ENCODE measurements around the gene SND1. TPM values are rescaled to one million over a fixed set of nuclear protein-coding genes. Genes with fewer than 3 reads are reported as not detected.

The SND1 gene
- total RNA-seq, 1 donor from 2014 or later: 85.9 TPM

DNA sequence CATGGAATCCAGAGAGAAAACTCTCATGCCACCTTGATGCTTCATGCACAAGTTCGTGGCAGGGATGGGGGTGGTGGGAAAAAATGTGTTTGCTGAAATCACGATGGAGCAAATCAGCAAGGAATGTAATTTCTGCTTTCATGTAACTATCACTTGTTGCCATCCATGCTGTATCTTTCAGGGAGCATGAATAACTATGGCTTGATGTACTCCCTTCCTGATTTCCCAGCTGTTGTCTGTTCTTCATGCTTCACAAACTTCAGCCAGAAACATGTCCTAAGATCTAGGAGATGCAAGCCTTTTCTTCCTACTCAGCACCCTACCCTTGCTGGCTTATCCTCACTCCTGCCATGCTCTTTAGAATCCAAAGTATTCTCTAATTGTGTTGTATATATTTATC lies 315.3 kb downstream of the SND1 start:
- Histone ChIP-seq H3K9me3 (no peaks in the 10 kb centered on the region), H3K4me3 (no peak overlapping the region), H3K27ac (no peak overlapping the region), H3K4me1 (no peaks in the 10 kb centered on the region), H3K36me3 (no peaks in the 10 kb centered on the region), H3K27me3 (no peaks in the 10 kb centered on the region)
- DNase-seq (ENCODE audit: extremely low spot score in 2 of 2): no peak
- TF ChIP-seq, protein P1, sequence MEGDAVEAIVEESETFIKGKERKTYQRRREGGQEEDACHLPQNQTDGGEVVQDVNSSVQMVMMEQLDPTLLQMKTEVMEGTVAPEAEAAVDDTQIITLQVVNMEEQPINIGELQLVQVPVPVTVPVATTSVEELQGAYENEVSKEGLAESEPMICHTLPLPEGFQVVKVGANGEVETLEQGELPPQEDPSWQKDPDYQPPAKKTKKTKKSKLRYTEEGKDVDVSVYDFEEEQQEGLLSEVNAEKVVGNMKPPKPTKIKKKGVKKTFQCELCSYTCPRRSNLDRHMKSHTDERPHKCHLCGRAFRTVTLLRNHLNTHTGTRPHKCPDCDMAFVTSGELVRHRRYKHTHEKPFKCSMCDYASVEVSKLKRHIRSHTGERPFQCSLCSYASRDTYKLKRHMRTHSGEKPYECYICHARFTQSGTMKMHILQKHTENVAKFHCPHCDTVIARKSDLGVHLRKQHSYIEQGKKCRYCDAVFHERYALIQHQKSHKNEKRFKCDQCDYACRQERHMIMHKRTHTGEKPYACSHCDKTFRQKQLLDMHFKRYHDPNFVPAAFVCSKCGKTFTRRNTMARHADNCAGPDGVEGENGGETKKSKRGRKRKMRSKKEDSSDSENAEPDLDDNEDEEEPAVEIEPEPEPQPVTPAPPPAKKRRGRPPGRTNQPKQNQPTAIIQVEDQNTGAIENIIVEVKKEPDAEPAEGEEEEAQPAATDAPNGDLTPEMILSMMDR (IDR thresholded peaks at IDR 0.05): no peak
- TF ChIP-seq POLR2AphosphoS5 (IDR thresholded peaks at IDR 0.05; ENCODE audit: insufficient read depth in 1 of 2, low read depth in 1 of 2) (no peak), POLR2A (IDR thresholded peaks at IDR 0.05) (no peak)
- intact Hi-C loops (cut with DNase I): no loop called here

DNA sequence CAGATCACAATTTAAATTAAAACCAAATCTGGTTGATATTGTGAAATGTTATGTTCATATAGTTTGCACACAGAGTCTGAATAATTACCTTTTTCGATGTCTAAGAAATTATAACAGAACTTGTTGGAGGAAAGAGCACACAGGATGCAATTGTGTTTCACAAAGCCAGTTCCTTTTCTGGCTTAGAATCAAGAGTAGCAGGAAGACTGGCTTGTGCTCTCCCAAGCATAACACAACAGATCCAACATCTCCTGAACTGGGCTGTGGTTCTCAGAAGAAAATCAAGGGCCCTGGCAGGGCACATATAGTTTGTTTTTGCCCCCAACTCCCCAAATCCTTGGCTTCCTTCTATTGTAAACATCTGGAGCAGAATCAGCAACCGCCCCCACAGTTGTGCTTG lies 316.6 kb downstream of the SND1 start:
- H3K4me3 ChIP-seq: no peak overlapping the region
- H3K4me1 ChIP-seq: no peaks in the 10 kb centered on the region
- no peaks in the 10 kb centered on the region for H3K9me3 ChIP-seq
- H3K36me3 ChIP-seq: no peaks in the 10 kb centered on the region
- intact Hi-C loops (cut with DNase I): no loop called here
- TF ChIP-seq, protein P1 (IDR thresholded peaks at IDR 0.05): no peak
- no peak for TF ChIP-seq POLR2A (IDR thresholded peaks at IDR 0.05)
- no peak for TF ChIP-seq POLR2AphosphoS5 (IDR thresholded peaks at IDR 0.05; ENCODE audit: insufficient read depth in 1 of 2, low read depth in 1 of 2)
- no peak for DNase-seq (ENCODE audit: extremely low spot score in 2 of 2)
- H3K27me3 ChIP-seq: no peaks in the 10 kb centered on the region
- no peak overlapping the region for H3K27ac ChIP-seq

DNA sequence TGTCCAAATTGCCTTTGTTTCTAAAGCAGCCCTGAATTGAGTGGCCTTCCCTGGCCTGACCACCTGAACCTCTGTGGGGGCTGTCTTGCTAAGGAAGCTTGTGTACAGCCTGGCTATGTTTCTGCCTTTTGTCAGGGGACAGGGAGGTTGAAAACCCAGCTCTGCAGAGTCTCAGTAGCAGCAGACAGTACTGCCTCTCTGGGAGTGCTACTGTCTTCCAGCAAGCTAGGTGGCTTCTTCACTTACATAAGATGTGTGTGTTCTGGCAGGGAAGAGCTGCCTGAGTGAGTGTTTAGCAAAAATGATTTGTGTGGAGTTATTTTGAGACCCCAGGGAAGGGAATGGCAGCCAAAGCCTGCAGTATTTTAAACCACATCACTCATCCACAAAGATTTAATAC lies 321.8 kb downstream of the SND1 start:
- no peaks in the 10 kb centered on the region for H3K4me1 ChIP-seq
- H3K27ac ChIP-seq: no peak overlapping the region
- TF ChIP-seq POLR2AphosphoS5 (IDR thresholded peaks at IDR 0.05; ENCODE audit: insufficient read depth in 1 of 2, low read depth in 1 of 2): no peak
- TF ChIP-seq, protein P1 (IDR thresholded peaks at IDR 0.05): no peak
- TF ChIP-seq POLR2A (IDR thresholded peaks at IDR 0.05): no peak
- no peak for DNase-seq (ENCODE audit: extremely low spot score in 2 of 2)
- no peaks in the 10 kb centered on the region for H3K36me3 ChIP-seq
- H3K27me3 ChIP-seq: no peaks in the 10 kb centered on the region
- no peaks in the 10 kb centered on the region for H3K9me3 ChIP-seq
- intact Hi-C loops (cut with DNase I): no loop called here
- H3K4me3 ChIP-seq: no peak overlapping the region

DNA sequence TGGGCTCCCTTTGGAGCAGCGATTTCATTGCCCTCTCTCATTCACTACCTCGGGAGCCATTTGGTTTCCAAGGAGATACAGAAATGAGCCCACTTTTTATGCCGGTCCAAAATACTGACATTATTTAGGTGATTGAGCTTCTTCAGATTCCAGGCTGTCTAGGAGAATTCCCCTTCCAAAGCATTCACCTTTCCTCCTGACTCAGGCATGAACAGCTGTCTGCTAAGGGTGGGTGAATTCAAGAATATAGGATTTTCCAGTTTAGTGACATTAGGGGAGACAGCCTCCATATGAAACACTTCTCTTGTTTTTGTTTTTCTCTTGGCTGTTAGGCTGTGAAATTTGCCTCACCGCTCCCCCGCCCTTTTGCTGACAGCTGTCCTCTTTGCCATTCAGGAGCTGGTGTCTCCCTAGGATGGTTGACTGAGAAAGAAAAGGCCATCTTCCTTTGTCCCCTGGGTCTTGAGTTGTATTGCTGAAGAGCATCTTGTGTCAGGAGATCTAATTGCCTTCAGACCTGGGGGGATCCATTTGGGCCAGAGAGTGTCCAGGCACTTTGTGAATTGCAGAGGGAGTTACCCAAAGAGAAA lies 322.5 kb downstream of the SND1 start:
- Histone ChIP-seq H3K27ac (no peak overlapping the region), H3K4me1 (no peaks in the 10 kb centered on the region), H3K4me3 (no peak overlapping the region), H3K9me3 (no peaks in the 10 kb centered on the region), H3K27me3 (no peaks in the 10 kb centered on the region), H3K36me3 (no peaks in the 10 kb centered on the region)
- intact Hi-C loops (cut with DNase I): no loop called here
- TF ChIP-seq POLR2AphosphoS5 (IDR thresholded peaks at IDR 0.05; ENCODE audit: insufficient read depth in 1 of 2, low read depth in 1 of 2) (no peak), POLR2A (IDR thresholded peaks at IDR 0.05) (no peak)
- TF ChIP-seq, protein P1 (IDR thresholded peaks at IDR 0.05): no peak
- DNase-seq (ENCODE audit: extremely low spot score in 2 of 2): no peak

DNA sequence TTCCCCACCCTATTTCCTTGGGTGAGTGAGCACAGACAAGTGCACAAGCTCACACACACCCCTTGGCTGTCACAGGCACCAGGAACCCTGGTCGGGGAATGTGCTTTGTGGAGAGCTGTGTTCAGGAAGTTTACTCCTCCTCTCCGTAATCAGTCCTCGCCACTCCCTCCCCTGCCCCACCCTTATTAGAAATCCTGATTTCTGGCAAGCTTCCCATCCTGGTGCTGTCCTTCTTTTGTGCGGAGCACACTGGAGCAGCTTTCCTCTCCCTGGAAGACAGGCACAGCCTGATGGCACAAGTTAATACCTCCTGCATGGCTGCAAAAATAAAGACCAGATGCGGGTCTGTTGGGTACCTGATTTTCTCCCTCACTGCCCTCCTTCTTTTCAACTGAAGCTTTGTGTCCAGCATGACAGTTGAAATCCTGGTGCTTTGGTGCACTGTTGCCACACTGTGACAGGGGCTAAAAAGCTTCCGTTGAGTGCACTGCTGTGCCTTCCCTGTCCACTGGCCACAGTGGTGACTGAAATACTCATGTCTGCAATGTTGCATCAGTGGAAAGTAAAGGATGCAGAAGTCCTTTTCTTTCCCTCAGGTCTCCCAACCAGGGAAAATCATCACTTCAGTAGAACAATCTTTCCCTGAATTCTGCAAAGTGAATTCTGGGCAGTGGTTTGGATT lies 324.2 kb downstream of the SND1 start:
- no peak for DNase-seq (ENCODE audit: extremely low spot score in 2 of 2)
- intact Hi-C loops (cut with DNase I): no loop called here
- TF ChIP-seq POLR2AphosphoS5 (IDR thresholded peaks at IDR 0.05; ENCODE audit: insufficient read depth in 1 of 2, low read depth in 1 of 2) (no peak), POLR2A (IDR thresholded peaks at IDR 0.05) (no peak)
- TF ChIP-seq, protein P1 (IDR thresholded peaks at IDR 0.05): no peak
- Histone ChIP-seq H3K9me3 (no peaks in the 10 kb centered on the region), H3K36me3 (no peaks in the 10 kb centered on the region), H3K4me1 (no peaks in the 10 kb centered on the region), H3K4me3 (no peak overlapping the region), H3K27ac (no peak overlapping the region), H3K27me3 (no peaks in the 10 kb centered on the region)

Data from vagina (tissue), 2 donors.